ENCODE results near the gene APOM. TPM values are rescaled to one million over a fixed set of nuclear protein-coding genes. Genes with fewer than 3 reads are reported as not detected.

Gene APOM
- total and polyA plus RNA-seq, 2 donors from 2014 or later, result 4.6 to 154 TPM

- H3K9me3 ChIP-seq (ENCODE audit: control insufficient read depth in 2 of 3, insufficient read depth in 1 of 3, low read length in 3 of 3), result no peaks in the 10 kb centered on the region
- FAIRE-seq, result no peak
- H3K27ac ChIP-seq (ENCODE audit: low read depth in 2 of 2, low read length in 2 of 2), result peak within 1 kb of the TSS in 1 of 2 donors; percentile 7
- intact Hi-C loops (cut with DNase I), result no loop called here
- H3K27me3 ChIP-seq (ENCODE audit: control insufficient read depth, insufficient read depth, low read length), result no peaks in the 10 kb centered on the region
- peak within 1 kb of the TSS in 1 of 3 donors; percentile 46 for H3K9ac ChIP-seq (ENCODE audit: low read length in 3 of 3)
- no peak for TF ChIP-seq CTCF (IDR thresholded peaks at IDR 0.05; ENCODE audit: borderline replicate concordance, extremely low read depth, insufficient read depth)
- H3K36me3 ChIP-seq (ENCODE audit: control insufficient read depth in 2 of 3, insufficient read depth in 3 of 3, low read length in 3 of 3), result no peaks in the 10 kb centered on the region
- H3K4me1 ChIP-seq (ENCODE audit: control insufficient read depth in 2 of 3, insufficient read depth in 2 of 3, low read depth in 1 of 3, low read length in 3 of 3), result peaks cover 0 to 3% (median 0%) of the 10 kb centered on the region in 3 donors
- DNase-seq, result no peak
- peak within 1 kb of the TSS in 2 of 3 donors; percentile 7 to 14 for H3K4me3 ChIP-seq (ENCODE audit: low read length in 3 of 3)
These were observed 40.8 kb upstream of the APOM start, which contains the start of gene AIF1 for GRCh38 chr6:31614684-31615578. AIF1 (plus strand) TSS chr6:31615234; CDS start chr6:31615330, 96 bp downstream.

- no peak for FAIRE-seq
- no peak overlapping the region for H3K4me3 ChIP-seq (ENCODE audit: low read length in 3 of 3)
- no peaks in the 10 kb centered on the region for H3K9me3 ChIP-seq (ENCODE audit: control insufficient read depth in 2 of 3, insufficient read depth in 1 of 3, low read length in 3 of 3)
- H3K36me3 ChIP-seq (ENCODE audit: control insufficient read depth in 2 of 3, insufficient read depth in 3 of 3, low read length in 3 of 3), result no peaks in the 10 kb centered on the region
- DNase-seq, result peak in 1 of 5 donors; percentile 25
- TF ChIP-seq CTCF (IDR thresholded peaks at IDR 0.05; ENCODE audit: borderline replicate concordance, extremely low read depth, insufficient read depth), result no peak
- H3K27ac ChIP-seq (ENCODE audit: low read depth in 2 of 2, low read length in 2 of 2), result no peak overlapping the region
- intact Hi-C loops (cut with DNase I), result no loop called here
- H3K9ac ChIP-seq (ENCODE audit: low read length in 3 of 3), result peak overlapping the region in 1 of 3 donors; percentile 12
- H3K4me1 ChIP-seq (ENCODE audit: control insufficient read depth in 2 of 3, insufficient read depth in 2 of 3, low read depth in 1 of 3, low read length in 3 of 3), result peaks cover 0 to 3% (median 0%) of the 10 kb centered on the region in 3 donors
- H3K27me3 ChIP-seq (ENCODE audit: control insufficient read depth, insufficient read depth, low read length), result no peaks in the 10 kb centered on the region
These were observed 39.9 kb upstream of the APOM start for GRCh38 chr6:31615748-31616147.

GRCh38 chr6:31617010-31617409 is 38.7 kb upstream of the APOM start:
- TF ChIP-seq CTCF (IDR thresholded peaks at IDR 0.05; ENCODE audit: borderline replicate concordance, extremely low read depth, insufficient read depth), result no peak
- Histone ChIP-seq H3K9ac (ENCODE audit: low read length in 3 of 3) (no peak overlapping the region), H3K27ac (ENCODE audit: low read depth in 2 of 2, low read length in 2 of 2) (no peak overlapping the region), H3K27me3 (ENCODE audit: control insufficient read depth, insufficient read depth, low read length) (no peaks in the 10 kb centered on the region), H3K4me1 (ENCODE audit: control insufficient read depth in 2 of 3, insufficient read depth in 2 of 3, low read depth in 1 of 3, low read length in 3 of 3) (peaks cover 0 to 6% (median 0%) of the 10 kb centered on the region in 3 donors), H3K9me3 (ENCODE audit: control insufficient read depth in 2 of 3, insufficient read depth in 1 of 3, low read length in 3 of 3) (no peaks in the 10 kb centered on the region), H3K4me3 (ENCODE audit: low read length in 3 of 3) (no peak overlapping the region), H3K36me3 (ENCODE audit: control insufficient read depth in 2 of 3, insufficient read depth in 3 of 3, low read length in 3 of 3) (no peaks in the 10 kb centered on the region)
- DNase-seq, result no peak
- intact Hi-C loops (cut with DNase I), result no loop called here
- FAIRE-seq, result no peak
